CD4-positive, alpha-beta T cell treated with Interleukin-15 for 4 hours (primary cell): Measurements from ENCODE around the gene MRTFA.
A peak's percentile ranks its signal among the peaks of the same experiment; 100 is the strongest.
"Not testable (repeated sequence)": the region's sequence is repeated elsewhere in the genome, so short reads cannot be mapped to it uniquely, and the experiment has no call there.

Experiments used
- DNase-seq: peaks from one replicate; pipeline ENCODE4 v3.0.0-alpha.2; 2020; ENCODE audit warnings: low spot score

MRTFA gene

DNA sequence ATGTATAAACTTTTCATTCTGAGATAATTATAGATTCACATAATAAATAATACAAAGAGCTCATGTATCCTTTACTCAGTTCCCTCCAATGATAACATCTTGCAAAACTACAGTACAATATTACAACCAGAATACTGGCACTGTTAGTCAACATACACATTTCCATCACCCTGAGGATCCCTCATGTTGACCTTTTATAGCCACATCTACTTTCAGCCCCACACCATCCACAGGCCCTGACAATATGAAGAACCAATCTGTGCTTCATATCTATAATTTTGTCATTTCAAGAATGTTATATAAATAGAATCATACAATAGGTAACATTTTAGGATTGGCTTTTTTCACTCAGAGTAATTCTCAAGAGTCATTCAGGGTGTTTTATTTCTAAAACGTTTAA lies 115.5 kb downstream of the MRTFA start:
- DNase-seq = no peak

- DNase-seq = no peak
Observed at GRCh38 chr22:40520562-40520961, 116.0 kb downstream of the MRTFA start.

GRCh38 chr22:40519948-40520331 lies 116.6 kb downstream of the MRTFA start:
- DNase-seq = no peak

GRCh38 chr22:40519284-40519947 lies 117.1 kb downstream of the MRTFA start:
- DNase-seq = peak; percentile 53

GRCh38 chr22:40518840-40519239 lies 117.7 kb downstream of the MRTFA start:
- no peak for DNase-seq

DNA sequence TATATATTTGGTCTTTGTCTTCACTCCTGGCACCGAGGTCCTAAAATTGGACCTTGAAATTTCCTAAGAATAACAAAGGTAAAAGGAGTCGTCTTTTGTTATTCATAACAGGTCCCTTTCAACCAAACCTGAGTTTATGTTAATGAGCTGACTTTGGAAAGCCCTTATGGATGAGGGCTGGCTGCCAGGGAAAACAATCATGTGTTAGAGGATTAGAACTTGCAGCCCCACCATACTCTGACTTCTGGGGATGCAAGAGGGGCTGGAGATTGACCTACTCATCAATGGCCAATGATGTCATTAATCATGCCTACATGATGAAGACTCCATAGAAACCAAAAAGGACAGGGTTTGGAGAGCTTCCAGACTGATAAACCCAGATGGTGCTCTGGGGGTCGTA lies 118.9 kb downstream of the MRTFA start:
- no peak for DNase-seq

DNA sequence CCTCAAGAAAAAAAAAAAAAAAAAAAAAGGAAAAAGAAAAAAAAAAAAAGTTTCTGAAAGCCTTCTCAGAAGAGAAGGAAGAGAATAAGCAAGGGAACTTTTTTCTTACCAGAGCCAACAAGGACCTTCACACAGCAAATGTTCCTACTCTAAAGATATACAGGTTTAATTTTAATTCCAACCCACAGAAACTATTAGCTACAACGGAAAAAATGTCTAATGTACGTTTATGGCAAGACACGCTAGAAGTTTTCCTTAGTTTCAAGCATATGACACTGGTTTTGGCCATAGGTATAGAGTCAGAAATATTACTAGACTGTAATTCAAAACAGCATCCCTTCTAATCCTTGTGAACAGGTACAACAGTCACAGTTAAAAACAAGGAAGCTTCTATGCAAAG lies 120.1 kb downstream of the MRTFA start:
- DNase-seq = no peak

DNA sequence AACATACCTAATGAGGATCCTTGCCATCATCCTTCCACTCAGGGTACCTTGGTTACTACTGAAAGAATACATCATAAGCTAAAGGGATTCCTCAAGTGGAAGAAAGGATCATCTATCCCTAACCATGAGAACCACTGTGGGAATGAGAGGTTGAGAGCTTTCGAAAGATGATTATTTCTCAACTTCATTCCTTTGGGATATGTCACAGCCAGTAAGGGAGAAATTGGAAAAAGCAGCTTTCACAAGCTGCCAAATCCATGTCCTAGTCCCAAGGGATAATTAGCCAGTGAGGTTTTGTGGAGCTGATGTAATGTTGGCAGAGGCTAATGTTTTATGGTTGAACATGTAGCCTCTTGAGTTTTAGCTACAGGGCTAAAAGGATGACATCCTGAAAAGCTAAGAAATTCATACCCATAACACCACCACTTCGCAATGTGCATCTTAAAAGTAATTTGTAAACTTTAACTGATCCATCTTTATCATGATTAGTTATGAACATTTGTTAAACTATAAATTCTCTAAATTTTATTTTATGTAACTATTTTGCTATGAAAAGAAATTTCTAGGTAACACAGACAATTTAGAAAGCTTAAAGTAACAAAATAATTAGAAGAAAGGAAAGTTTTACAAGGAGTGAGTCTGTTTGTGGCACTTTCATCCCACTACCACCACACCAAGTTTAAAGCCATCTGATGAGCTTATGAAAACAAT lies 123.9 kb downstream of the MRTFA start:
- DNase-seq = no peak

- DNase-seq = no peak
Observed at GRCh38 chr22:40511604-40512003, 124.9 kb downstream of the MRTFA start.

DNA sequence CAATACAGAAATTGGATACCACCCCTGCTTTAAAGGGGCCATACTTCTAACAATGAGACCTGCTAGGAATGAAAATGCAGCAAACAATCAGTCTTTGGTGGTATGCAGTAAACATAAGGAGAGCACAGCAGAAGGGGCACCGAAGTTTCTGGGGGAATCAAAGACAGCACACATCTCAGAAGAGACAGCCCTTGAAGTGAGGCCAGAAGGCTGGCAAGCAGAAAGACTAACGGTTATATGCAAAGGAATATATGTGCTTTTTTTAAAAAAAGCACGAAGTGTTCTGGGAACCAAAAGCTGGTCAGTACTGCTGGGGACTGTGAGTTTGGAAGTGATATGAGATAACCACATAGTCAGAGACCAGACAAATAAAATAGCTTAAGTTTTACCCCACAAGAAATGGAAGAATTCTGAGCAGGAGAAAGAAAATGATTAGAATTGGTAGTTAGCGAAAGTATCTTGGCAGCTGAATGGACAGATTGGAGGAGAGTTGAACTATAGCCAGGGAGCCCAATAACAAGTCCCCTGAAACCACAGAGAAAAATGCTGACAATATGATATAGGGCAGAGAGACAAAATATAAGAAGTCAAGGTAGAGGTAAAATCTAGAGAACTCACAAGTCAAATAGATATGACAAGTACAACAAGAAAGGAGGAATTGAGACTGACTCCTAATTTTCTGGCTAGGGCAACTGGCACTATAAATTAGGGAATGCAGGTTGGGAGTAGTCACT lies 125.7 kb downstream of the MRTFA start:
- no peak for DNase-seq

GRCh38 chr22:40509401-40510134 lies 127.0 kb downstream of the MRTFA start:
- DNase-seq = no peak

GRCh38 chr22:40508046-40508445 lies 128.5 kb downstream of the MRTFA start:
- not testable (repeated sequence) for DNase-seq

GRCh38 chr22:40507491-40507890 lies 129.0 kb downstream of the MRTFA start:
- no peak for DNase-seq

DNA sequence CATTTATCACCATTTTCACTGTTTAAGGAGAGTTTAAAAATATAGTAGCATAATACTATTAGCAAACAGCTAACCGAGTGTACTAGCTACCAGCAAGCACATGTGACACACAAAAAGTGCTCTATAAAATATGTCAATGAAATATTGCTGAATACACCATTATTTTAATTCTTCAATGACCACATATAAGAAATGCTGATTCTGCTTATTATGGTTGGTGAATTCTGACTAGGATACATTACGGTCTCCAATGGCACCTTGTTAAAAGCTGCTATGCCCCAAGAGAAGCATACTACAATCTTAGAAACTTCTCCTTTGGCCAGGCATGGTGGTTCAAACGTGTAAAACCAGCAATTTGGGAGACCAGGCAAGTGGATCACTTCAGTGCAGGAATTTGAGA lies 129.8 kb downstream of the MRTFA start:
- DNase-seq = no peak

DNA sequence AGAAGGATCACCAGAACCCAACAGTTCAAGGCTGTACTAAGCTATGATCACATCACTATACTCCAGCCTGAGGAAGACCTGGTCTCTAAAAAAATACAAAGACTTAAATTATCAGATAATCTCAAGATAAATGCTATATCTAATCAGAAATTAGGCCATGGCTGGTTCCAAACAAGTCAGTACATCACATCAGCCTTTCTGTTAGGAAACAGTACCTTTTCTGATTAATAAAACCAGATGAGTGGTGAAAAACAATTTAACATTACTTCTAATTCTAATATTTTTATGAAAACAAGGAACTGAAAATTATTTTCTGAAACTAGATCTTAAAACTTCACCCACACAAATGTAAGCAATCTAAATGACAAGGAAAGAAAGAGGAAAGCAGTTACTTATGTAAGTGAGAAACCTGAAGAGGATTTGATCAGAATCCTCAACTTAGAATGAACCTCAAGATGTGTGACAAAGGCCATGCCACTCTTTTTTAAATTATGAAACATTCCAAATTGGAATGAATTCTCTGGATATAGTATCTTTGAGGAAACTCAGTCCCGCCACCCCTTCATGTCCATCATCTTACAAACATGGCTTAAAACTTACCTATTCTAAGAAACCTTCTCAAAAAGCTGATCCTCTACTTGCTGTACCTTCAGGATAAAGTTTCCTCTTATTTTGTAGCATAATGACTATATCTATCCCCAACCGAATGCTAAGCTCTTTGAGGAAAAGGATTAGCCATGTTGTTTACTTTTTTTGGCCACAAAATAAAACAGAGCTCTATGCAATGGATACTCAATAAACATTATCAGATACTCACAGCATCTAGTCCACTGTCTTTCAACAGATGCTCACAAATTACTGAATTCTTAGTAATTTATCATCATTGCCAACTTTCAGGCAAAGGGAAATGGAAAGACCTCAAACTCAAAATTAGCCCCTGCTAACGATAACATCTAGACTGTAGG lies 132.0 kb downstream of the MRTFA start:
- DNase-seq = no peak

DNA sequence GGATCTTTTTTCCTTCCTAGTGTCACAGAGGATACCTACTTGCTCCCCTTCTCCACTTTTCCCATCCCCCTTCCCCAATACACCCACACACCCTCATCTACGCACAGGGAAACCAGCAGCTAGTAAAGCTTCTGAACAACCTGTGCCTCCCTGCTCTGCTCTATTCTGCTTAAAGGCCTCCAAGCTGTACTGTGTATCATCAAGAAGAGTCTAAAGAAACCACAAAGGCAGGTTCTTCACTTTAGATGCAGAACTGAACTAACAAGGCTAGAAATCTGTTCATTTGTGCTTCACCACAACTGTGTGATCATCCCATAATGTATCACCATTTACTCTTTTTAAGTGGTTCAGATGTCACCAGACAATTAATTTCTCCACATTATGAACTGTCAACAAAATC lies 133.6 kb downstream of the MRTFA start:
- DNase-seq = no peak

DNA sequence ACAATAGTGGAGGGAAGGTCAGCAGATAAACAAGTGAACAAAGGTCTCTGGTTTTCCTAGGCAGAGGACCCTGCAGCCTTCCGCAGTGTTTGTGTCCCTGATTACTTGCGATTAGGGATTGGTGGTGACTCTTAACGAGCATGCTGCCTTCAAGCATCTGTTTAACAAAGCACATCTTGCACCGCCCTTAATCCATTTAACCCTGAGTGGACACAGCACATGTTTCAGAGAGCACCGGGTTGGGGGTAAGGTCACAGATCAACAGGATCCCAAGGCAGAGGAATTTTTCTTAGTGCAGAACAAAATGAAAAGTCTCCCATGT lies 136.1 kb downstream of the MRTFA start:
- DNase-seq = not testable (repeated sequence)

DNA sequence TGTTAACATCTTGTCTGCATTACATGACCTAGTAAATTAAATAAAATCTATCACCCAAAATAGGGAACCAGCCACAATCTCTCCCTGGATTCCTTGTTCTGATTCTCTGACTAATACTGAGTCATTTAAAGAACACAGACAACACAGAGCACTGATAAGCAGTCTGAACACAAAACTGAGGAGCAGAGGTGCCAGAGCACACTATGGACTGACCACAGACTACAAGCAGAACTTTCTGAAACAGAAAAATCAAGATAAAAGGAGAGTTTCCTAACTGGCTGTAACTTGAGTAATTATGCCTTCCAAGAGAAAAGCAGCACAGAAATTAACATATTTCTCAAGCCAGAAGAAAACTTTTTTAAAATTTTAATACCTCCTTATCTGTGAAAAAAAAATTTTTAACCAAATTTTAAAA lies 137.3 kb downstream of the MRTFA start:
- no peak for DNase-seq

DNA sequence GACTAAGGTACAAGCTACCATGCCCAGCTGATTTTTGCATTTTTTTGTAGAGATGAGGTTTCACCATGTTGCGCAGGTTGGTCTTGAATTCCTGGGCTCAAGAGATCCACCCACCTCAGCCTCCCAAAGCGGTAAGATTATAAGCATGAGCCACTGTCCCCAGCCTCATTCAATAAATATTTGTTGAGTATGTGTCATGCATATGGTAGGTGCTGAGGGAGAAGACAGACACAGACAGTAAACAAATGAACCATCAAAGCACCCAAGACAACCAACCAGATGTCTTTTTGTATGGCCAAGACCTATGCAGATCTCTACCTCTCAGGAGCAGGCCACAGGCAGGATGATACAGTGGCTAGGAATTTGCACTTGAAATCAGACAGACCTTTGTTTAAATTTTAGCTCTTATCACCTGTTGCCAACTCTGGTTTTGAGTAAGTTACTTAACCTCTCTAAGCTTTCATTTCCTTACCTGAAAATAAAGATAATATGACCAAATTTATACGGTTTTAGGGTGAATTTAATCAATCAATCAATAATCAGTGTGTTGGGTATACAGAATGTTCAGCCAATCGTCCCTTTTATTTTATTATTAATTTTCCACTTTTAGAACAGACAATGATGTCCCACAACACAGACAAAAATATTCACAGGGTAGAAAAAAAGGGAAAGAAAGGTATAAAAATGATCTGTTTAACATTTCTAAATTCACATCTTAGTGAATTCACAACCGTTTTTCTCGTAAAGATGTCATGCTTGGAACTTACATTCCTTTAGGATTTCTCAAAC lies 137.9 kb downstream of the MRTFA start:
- no peak for DNase-seq

DNA sequence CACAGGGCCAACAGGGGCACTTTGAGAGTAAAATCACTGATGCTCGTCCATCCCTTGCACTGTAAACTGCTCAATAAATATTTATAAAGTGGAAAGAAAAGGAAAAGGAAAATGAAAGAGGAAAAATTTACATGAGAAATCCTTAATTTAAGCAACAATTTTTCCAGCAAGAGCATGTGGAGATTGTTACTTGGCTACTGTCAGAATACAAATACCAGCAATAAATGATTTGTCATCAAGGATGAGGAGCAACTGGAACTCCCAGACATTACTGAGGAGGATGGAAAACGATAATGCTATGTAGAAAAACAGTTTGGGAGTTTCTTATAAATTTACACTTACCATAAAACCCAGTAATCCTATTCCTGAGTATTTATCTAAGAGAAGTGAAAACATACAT lies 143.1 kb downstream of the MRTFA start:
- no peak for DNase-seq
